ENCODE measurements around the gene FNIP2. TPM values are rescaled to one million over a fixed set of nuclear protein-coding genes. Genes with fewer than 3 reads are reported as not detected.
"Not testable (repeated sequence)": the region's sequence is repeated elsewhere in the genome, so short reads cannot be mapped to it uniquely, and the experiment has no call there.

The FNIP2 gene
- total RNA-seq, 1 donor from 2014 or later: 10.2 TPM

DNA sequence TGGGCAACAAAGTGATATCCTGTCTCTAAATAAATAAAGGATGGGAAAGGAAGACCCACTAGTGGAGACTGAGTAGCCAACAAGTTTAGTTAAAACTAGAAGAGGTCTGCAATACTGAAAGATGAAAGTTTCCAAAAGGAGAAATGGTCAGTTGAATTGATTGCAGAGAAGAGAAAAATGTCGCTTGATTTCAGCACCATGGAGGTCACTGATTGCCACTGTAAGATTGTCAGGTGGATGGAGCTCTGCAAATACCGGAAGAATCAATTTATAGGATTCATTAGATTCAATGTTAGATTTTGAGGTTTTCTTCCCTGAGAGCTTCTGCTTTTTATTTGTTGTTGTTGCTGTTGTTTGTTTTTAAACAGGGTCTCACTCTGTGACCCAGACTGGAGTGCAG, 5.4 kb upstream of the FNIP2 start:
- no peak for ATAC-seq

DNA sequence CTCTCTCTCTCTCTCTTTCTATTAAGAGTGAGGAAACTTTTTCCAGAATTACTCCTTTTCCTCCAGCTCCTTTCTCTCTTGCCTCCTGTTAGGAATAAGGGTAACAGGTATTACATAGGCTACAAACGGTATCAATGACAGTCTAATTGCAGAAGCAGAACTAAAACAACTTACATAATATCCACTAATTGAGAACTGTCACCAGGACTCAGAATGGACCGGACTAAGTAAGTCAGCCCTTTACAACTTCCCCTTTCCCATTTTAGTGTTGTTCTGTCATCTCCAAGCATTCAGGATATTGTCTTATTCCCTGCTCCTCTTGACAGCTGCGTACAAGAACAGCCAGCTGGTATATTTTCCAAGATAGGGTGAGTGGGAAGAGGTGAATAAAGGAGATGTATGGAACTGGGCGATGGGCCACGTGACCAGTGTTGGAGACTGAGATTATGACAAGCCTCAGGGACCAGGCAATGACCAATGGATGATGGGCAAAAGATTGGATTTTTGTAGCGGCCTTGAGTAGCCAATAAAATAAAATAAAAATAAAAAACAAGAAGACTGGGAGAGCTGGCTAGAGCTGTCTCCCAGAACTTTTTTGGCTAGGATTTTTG, 2.3 kb upstream of the FNIP2 start:
- no peak for ATAC-seq

DNA sequence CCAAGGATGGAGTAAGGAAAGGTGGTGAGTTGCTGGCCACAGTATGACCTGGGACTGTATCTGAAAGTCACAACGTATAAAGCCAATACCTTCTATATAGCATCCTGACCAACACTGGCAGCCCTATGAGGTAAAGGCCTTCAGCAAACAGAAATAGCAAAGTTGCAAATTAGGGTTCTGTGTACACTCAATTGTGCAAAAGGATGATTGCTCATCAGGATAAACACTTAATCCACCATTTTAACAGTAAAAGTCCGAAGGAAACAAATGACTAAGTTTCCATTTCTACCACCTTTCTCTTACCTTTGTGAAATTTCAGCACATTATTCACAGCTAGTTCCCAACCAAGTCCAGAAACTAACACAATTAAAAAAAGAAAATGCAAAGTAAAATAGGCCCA, 1.4 kb upstream of the FNIP2 start:
- peak; percentile 36 for ATAC-seq

DNA sequence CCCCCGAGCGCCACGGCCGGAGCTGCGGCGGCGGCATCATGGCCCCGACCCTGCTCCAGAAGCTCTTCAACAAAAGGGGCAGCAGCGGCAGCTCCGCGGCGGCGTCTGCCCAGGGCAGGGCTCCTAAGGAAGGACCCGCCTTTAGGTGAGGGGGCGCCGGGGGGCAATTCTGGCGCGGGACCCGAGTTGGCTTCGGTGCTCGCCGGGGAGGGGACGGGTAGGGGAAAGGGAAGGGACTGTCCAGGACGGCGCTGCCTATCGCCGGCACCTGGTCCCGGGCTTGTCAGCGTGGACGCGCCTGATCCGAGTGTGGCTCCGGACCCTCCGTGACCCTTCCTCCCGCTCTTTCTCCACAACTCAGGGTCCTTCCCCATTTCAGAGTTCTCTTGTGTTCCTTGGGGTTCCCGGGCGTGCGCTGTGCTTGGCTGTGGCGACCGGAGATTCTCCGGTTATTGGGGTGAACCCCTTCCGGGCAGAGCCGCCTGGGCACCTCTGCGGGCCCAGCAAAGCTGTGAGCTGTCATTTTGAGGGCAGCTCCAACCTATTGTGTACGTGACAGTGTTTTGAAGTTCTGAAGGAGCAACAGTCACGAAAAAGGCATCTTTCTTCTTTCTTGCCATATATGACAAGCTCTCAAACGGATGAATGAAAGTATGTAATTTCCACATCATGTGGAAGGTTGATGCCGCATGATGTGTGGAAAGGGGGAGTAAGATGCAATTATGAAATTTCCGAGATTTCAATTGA, 522 bp downstream of the FNIP2 start:
- peak; percentile 41 for ATAC-seq

DNA sequence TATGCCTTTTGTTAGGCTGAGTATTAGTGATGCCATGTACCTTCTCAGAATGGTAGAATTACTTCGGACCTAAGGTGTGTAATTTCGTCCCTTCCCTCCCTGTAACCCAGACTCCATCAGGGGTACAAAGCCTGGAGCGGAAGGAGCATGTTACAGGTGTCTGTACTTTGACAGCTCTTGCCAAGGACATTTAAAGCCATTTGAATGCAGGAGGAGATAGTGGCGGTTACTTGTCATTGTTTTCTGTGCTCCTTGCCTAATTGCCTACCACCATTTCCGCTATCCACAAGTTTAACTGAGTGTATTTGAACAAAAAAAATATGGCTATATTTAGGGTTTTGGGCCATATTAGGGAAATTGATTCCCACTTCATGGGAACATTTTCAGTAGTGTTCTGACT, 1.8 kb downstream of the FNIP2 start:
- no peak for ATAC-seq

DNA sequence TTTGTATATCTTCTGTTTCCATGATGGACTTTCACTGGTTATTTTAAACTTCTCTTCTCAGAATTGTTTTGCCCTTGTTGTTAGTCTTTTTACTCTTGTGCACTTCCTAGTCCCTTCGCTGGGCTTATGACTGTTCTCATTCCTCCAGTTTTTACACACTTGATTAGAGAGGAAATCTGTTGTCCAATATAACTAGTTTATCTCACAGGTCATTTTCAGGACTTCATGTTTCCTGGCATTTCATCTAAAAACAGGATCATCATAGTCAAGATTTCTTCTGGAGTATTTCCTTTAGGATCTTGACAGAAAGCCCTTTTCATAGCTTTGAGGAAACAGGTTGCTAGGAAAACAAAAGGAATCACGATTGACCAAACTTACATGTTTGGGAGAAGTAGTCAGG, 3.0 kb downstream of the FNIP2 start:
- ATAC-seq: no peak

DNA sequence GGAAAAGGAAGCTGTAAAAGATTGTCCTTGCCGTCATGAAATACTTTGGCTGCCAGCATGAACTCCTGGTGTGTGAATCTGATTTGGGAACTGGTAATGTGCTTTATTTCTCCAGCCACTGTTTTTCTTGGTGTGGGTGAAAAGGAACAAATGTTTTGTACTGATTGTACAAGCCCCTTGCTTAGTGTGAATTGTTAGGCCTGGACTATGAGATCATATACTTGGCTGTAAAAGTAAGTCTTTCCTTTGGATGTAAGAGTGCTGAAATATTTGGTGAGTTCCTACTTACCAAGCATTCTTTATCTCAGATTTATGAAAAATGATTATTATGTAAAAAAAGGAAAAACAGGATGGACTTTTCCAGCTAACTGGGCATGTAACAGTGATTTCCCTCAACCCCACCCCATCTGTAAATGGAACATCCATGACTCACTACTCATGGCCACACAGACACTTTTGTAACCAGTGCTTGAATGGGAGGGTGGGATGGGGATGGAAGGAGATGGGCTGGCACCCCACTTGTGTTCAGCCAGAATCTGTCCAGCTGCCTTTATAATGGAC, 6.3 kb downstream of the FNIP2 start:
- ATAC-seq: no peak

DNA sequence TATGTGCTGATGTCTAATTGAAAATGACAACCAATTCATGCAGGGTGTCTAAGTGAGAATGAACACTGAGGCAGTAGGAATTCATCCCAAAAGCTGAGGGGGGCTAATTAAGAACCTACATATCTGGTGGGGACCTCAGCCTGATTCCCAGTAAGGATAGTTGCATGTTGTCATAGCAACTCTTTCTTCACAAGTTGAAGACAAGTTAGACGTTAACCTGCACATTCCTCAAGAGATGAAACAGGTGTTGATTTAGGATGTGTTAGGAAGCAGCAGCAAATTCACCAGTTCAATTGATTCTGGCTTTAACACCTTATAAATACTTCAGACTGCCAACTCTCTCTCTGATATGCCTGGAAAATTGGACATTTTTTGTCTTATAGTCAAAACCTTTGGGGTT, 7.3 kb downstream of the FNIP2 start:
- no peak for ATAC-seq

DNA sequence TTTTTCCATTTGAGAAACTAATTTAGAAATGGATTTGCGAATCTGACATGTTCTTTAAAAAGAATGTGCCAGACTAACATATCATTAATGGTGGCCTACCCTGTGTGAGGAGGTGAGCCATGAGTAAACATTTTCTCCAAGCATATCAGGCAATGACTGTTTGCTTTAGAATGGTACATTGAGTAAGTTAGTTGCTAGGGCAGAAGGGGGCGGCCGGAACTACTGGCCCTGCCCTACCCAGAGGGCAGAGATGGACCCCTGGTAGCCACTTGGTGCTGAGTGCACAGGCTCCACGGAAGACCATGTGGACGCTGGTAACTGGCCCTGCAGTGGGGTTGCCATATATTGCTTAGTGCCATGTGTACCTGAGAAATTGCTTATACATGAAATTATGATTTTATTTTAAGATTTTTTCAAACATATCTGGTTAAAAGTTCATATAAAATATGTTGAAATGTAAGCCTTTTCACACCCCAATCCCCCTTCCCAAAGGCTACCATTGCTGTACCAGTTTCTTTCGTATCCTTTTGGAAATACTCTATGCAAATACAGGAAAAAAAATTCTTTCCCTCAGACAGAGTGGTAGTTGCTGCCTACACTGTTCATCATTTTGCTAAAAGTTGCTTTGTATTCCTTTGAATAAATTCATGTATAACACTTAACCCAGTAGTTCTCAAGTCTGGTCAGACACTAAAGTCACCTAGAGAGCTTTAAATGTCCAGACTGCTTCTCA, 8.8 kb downstream of the FNIP2 start:
- ATAC-seq: no peak

DNA sequence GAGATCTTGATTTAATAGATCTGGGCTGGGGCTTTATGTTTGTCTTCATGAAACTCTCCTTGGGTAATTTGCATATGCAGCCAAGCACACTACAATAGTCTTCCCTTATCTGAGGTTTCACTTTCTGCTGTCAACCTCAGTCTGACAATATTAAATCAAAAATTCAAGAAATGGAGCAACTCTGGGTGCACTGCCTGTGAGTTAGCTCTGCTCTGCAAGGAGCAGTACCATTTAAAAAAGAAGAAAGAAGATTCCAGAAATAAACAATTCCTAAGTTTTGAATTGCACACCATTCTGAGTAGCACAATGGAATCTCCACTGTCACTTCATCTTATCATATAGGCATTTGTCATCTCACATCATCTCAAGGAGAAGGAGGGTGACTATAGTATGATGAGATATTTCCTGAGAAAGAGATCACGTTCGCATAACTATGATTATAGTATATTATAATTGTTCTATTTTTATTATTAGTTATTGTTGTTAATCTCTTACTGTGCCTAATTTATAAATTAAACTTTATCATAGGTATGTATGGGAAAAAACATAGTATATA, 9.4 kb downstream of the FNIP2 start:
- no peak for ATAC-seq

DNA sequence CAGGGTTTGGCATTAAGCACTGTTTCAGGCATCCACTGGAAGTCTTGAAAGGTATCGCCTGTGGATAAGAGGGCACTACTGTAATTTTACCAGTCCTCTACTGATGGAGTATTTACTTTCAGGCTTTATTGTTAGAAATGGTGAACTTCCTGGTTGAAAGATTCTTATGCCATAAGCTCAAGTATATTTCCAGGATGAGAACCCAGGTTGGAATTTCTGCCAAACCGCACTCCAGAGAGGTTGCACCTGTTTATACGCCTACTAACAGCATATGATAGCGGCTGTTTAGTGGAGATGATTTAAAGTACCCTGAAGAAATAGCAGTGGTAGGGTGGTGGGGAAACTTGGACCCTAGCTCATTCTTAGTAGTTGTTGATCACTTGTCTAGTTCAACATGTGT, 9.9 kb downstream of the FNIP2 start:
- no peak for ATAC-seq

DNA sequence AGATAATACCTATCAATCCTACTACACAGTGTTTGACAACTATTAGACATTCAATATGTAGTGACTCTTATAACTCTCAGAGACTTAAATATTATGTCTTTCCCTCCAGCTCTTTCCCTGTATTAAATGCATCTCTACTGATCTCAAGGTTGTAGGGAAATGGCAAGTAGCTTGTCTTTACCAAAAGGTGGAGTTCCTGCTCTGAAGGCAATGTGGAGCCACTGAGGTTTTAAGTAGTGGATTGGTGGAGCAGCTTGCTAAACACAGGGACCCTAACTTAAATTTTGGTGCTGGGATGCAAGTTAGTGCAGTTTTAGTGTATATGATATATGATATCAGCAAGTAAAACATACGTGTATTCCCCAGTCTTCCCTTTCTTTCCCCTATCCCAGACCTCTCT, 13.1 kb downstream of the FNIP2 start:
- ATAC-seq: no peak

DNA sequence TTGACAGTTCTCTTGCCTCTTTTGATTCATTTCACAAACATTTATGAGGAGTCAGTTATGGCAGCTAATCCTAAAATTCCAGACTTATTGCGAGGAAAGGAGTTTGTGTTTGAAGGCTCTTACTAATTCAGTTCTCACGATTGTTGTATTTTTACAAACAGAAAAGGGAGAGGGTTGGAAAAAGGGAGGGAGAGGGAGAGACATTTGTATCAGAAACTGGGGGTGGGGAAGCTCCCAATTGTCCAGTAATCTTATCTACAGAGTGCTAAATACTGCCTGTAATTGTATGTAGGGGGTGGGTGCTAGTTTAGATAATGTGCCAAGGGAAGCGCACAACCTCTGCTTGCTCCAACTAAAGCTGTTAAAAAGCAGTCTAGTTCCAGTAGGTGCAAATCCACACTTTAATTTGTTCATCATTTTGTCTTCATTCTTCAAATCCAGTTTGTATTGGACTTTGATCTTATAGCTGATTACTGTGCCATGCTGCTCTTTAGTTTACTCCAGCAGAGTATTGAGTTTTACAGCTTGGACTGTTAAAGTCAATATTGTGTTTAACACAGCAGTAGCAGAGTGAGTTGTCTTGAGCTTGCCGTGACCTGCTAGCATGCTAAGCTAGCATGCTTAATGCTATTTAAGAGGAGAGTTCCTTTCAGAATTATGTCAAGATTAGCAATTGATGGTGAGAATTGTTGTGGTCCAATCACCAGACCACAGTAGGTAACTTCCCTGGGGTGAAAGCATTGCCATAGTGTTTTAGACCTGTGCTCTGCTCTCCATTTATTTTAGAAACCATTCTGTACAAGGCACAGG, 13.9 kb downstream of the FNIP2 start:
- ATAC-seq: peak; percentile 67

DNA sequence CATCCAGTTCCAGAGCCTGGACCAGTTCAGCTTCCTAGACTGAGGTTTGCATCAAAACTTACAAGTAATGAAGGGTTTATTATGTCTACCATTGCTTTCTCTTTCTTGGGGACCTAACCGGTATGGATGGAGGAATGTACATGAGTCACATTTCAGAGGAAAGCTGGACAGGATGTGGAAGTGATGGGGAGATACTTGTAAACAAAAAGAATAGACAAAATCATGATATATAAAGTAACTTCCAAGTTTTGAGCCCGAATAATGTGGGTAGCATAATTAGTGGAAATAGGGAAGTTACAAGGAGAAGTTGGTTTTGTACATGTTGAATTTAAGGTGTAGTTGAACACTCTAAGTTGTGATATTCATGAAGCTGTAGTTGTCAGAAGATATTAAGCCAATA, 15.0 kb downstream of the FNIP2 start:
- ATAC-seq: no peak

DNA sequence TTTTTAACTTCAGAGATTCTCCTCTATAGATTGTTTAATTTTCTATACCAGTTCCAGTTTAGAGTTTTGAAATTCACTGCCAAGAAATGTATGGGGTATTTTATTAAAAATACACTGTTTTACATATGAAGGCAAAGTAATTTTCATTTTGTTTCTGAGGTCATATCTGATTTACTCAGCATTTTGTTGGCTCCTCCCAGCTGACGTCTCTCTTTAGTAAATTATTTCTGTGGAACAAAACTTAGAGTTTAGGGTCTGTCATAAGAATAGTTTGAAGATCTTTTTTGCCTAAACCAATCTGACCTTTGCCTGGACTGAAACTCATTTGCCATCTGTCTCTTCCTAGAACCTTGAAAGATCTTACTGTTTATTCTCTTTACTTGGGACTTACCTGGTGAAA, 16.9 kb downstream of the FNIP2 start:
- no peak for ATAC-seq

DNA sequence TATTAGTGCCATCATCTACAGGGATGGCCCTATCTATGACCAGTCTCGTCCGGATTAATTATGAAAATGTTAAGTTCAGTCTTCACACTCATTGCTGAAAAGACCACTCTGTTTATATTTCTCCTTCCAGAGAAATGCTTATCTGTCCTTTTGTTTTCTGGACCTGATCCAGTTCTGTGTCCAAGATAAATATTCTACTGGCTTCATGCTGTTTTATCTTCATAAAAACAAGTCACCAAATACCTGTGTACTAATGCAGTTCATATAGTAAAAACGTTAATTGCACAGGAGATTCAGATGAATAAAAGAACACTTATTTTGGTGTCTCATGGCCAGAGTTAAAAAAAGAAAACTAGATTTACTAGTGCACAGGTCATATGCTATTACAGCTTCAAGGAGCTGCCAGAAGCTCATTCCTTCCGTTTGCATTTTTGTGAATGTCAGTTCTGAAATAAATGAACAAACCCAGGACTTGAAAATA, 17.3 kb downstream of the FNIP2 start:
- no peak for ATAC-seq

DNA sequence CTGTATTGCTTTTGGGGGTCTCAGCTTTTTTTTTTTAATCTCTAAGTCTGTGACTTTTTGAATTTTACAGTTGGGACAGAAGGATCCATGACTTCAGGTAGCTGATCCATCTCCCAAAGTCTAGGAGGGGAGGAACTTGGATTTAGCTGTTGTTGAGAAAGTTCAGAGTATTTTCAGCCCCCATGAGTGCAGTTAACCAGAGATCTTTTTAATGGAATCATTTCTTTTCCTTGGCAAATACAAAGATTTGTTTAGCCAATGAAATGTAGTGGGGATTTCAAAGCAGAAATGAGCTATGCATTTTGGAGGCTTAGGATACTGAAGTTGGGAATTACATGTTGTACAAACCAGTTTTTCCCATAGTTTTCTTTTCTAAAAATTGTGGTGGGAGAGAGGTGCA, 18.1 kb downstream of the FNIP2 start:
- no peak for ATAC-seq

DNA sequence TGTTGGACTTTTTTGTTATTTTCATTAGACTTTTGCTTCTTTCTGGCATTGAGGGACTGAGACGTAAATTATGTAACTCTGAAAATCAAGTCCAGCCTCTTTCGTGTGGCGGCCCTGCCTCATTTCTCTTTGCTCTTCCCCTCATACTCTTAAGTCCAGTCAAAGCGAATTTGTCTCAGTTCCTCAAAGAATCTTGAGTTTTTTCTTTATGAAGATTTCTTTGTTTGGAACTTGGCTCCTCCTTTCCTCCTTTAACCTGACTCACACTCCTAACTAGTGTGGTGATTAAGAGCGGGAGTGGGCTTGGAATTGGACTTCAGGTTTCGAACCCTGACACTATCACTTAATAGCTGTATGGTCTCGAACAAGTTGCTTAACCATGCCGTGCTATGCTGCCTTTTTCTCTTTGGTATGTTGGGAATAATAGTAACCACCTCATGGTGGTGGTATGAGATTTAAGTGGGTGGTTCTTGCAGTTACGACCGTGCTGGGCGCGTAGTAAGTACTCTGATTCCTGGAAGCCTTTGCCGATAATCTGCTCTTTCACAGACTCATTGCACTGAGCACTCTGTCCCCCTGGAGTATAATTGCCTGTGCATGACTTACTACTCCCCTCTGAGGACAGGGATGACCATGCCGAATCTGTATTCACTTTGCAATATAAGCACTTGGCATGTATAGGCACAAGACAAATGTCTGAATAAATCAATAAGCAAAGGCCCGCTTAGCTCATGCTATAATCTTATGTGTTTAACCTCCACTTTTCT, 19.1 kb downstream of the FNIP2 start:
- ATAC-seq: no peak

DNA sequence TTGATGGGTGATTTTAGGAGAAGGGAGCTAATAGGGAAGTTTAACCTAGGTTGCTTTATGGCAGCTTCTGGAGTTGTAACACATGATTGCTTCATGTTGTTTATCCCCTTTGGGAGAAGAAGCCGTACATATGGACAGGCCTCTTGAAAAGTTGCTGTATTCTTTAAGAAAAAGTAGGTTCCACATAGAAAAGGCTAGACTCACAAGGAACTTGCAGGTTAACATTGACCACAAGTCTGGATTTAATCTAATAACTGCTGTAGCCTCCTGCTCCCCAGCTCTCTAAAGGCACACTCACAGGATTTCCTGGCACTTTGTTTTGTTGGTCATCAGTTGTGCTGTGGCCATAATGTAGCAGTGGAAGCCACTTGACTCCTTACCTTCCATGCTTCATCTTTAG, 19.7 kb downstream of the FNIP2 start:
- no peak for ATAC-seq

DNA sequence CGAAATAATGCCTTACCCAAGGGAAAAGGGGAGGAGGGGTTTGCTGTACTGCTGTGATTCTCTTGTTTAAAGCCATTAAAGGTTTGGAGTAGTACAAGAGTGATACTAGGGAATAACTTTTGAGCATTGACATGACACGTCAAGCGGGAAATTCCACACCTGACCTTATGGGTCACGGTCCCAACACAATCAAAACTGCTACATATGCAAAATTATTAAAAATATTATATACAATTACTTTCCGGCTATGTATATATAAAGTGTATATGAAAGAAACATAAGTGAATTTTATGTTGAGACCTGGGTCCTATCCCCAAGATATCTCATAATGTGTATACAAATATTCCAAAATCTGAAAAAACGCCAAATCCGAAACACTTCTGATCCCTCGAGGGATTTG, 21.0 kb downstream of the FNIP2 start:
- ATAC-seq: no peak

DNA sequence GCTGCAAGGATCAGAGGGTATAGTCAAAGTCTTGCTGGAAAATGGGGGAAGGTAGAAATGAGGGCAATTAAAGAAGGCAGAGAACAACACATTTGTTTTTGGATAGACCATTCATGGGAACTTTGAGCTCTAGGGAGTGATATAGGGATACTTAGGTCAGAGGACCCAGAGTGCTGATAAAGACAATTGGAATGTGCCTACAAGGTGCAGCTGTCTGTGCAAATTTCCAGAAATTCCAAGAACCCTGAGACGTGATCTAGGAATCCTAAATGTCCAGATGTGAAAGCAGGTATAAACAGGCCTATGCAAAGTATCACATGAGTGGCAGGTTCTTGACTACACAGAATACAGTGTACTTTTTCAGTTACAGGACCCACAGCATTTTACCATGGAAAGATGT, 24.2 kb downstream of the FNIP2 start:
- no peak for ATAC-seq

DNA sequence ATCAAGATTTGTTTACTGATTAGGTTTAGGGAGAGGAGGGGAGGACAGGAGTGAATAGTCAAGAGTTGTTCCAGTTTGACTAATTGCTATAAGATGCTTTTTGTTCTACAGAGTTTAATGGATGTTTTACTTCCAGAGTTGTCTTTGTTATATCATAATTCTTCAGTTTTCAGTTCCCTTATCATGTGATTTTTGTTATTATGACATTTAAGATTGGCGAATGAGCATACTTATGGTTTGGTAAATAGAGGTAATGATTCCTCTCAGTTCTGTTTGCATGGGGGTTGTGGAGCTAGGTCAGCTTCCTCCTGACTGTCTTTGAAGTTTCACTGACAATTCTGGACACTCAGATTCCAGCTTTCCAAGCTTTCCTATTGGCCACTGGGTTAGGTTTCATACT, 24.6 kb downstream of the FNIP2 start:
- not testable (repeated sequence) for ATAC-seq
